SK-N-MC (cell line): ENCODE measurements around the gene SYAP1.

Experiments used
- EZH2 ChIP-seq: fragments of 200-600 bp; sonication (generic); IDR thresholded peaks from one replicate; pipeline ENCODE4 v1.6.1; 2017; ENCODE audit warnings: antibody characterized with exemption
- POLR2AphosphoS5 ChIP-seq: IDR thresholded peaks from 2 replicates; pipeline ENCODE4 v1.6.1; 2012; ENCODE audit warnings: mild to moderate bottlenecking, low read depth, low read length, borderline replicate concordance

DNA sequence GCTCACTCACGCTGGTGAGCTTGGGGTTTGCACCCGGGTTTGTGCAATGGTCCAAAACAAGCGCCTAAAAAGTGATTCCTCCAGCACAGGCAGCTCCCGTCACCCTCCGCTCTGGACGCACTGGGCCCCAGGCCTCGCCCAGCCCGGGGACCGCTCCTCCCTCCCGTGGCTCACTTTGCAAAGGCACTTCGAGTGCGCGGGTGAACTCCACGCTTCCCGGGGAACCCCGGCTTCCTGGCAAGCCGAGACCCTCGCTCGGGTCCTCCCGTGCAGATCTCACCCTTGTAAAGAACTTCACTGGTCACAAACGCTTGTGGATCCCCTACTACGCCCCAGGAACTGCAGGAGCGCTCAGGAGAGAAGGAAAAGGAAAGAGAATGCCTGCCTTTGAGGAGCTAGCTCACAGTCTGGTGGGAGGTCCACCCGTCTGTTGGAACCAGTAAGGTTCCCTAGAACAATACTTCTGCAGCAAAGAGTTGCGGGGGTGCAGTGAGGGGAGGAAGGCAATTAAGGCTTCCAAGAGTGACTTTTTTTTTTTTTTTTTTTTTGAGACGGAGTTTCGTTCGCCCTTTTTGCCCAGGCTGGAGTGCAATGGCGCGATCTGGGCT lies 6.8 kb upstream of the SYAP1 start, which contains the start of gene CTPS2:
- TF ChIP-seq POLR2AphosphoS5: peak; percentile 58
- no peak for TF ChIP-seq EZH2
